HG03196 (cell line): ENCODE measurements around the gene MYOCD.

ENCODE experiments used
- ATAC-seq: cut with Tn5 transposase; IDR thresholded peaks from one replicate; pipeline ENCODE4 v1.9.1; 2021; ENCODE audit not compliant: unreplicated experiment

Gene MYOCD

GRCh38 chr17:12744786-12745185 is 79.1 kb downstream of the MYOCD start:
- ATAC-seq, result no peak

- ATAC-seq, result no peak
These were observed 79.8 kb downstream of the MYOCD start for GRCh38 chr17:12745486-12745885.

- no peak for ATAC-seq
These were observed 91.1 kb downstream of the MYOCD start for GRCh38 chr17:12756786-12757185.

DNA sequence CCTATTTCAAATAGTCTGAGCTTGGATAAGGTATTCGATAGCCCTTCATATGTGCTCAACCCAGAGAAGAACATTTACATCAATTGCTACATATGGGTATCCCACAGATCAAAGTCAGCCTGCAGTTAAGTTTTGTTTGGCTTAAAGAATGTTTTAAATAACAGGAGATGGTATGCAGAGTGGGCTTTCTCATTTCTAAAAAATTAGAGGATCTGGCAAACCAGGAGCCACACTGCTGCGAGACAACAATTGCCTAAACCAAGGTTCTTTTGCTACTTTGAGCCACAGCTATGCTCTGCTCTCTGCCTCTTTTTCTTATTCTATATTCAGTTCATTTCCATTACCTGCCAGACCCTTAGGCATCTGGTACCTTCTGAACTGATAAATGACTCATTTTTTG is 93.4 kb downstream of the MYOCD start:
- no peak for ATAC-seq

DNA sequence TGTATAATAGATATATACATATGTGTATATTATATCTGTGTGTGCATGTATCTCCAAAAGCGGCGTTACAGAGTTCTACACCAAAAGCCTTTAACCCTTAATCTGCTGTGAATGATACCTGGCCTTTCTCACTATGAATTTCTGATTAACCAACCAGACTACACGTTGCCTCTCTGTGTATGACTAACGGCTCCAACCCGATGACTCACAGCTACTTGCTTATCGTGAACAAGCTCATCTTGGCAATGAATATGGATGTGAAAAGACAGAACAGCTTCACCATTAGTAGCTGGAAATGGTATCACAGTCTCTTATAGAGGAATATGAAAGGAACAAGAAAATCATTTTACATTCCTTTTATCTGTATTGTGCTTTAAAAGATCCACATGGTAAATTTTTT is 99.9 kb downstream of the MYOCD start:
- ATAC-seq, result no peak

DNA sequence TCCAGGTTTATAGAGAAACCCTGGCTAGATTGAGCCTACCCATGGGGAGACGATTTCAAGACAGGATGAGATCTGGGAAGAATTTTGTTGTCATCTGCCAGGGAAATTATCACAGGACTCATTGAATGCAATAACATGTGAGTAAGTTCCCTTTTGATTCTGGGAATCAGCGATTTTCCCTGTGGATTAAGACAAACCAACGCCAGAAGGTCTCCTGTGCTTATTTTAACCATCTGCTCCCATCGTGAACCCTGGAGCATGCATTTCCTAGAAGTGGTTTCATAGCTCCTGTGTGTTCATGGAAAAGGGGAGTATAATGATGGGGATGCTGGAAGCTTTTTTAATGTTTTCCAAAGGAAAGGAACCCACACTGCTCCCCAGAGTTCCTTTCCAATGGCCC is 102.6 kb downstream of the MYOCD start:
- no peak for ATAC-seq

DNA sequence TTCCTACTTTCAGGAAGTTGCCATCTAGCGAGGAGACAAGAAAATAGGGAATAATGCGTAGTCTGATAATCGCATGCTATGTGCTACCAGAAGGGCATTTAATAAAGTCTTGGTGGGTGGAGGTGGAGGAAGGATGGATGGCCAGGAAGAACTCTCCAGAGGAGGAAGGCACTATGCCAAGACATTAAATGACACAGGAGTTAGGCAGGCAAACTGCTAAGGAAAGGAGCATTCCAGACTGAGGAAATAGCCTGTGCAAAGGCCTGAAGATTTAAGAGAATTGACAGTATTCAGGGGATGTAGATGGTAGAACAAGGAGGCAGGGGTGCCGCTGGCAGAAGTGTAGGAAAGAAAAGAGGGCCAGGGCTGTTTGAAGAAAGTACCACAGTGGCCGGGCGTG is 104.3 kb downstream of the MYOCD start:
- no peak for ATAC-seq

- no peak for ATAC-seq
These were observed 107.5 kb downstream of the MYOCD start for GRCh38 chr17:12773153-12773552.

GRCh38 chr17:12789075-12789480 is 123.4 kb downstream of the MYOCD start:
- ATAC-seq, result peak; percentile 92

DNA sequence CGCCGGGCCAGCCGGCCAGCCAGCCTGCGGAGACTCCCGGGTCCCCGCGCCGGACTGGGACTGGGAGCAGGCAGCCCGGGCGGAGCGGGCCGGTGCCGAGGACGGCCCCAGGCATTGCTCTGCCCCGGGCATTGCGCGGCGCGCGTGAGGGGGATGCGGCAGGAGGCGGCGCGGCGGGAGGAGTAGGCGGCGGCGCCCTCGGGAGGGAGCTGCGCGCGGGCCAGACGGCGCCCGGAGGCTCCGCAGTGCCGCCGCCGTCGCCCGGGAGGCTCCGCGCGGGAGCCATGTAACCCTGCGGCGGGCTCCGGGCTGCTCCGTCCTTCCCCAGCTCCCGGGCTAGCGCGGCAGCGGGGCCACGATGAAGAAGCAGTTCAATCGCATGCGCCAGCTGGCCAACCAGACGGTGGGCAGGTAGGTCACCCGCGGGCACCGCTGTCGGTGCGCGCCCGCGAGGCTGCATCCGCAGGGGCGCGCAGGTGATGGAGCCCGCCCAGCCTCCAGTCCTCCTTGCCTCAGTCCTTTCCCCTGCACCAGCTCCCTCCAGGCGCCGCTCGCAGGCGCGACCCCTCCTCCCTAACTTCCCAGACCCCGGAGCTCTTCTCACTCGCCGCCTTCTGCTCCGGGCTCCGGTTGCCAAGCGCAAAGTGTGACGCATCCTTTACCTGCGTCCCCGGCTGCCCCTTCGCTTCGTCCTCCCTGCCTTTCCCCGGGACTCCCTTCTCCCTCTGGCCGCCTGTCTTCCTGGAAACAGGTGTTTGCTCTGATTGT is 124.0 kb downstream of the MYOCD start, which contains the start of gene ARHGAP44:
Gene ARHGAP44 (plus strand): TSS at position 18 of the 768 bp plus-strand sequence. CDS start 341 bp downstream, at position 359.
- peak; percentile 55 for ATAC-seq

DNA sequence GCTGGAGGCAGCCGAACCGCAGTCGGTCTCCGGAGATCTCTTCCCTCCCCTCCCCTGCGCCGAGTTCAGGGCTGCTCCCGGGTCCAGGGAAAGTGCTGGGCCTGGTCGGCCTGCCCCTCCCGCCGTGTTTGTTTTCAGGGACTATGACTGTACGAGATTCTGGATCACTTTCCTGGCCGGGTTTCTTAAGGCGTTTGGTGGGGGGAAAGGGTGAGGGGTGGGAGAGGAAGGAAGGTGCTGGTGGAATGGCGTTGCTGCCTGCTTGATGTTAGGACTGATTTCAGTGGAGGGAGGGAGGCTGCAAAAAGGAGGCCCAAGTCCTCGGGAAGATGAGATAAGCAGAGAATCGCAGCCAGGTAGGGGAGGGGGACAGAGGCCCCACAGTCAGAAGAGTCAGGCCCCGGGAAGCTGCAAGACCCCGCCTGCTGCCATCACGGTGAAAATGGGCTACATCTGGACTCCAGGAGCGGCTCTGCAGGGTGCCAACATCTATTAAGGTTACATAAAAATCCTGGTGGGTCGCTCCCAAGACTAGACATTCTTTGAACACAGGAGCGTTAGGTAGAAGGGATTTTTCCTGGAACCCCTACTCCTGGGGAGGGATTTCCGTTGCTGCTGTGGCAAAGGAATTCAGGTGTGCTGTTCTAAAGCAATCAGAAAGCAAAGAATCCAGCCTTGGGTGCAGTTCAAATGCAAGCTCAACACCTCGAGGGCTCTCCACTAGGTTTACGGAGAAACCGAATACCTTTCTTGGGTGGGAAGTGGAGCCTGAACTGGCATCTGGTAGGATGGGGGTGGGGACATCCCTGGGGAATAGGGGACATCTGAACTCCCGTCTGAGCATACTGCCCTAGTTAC is 124.8 kb downstream of the MYOCD start:
- no peak for ATAC-seq

DNA sequence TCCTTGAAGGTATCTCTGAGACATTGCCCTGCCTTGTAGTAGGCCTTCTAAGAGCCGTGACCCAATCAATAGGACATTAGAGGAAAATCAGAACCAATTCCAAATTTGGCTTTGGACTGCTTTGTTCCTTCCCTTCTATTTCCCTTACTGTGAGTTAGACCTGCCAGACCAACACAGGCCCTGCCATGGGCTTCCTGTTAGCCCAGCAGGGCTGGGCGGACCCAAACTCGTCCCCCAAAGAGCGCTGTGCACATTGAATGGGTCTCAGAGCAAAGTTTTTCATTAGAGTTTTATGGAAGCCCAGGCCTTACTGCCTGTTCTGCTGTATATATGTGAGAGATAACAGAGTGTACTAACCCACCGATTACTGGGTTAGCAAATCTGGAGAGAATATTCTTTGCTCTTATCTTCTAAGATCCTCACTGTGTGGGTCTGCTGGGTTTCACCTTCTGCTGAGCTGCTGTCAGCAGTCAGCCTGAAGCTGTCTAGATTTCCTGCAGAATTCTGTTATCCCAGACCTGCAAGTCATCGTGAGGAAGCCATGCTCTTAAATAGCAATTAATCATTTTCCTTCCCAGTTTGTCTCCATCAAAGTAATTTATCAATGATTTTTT is 129.3 kb downstream of the MYOCD start:
- no peak for ATAC-seq

DNA sequence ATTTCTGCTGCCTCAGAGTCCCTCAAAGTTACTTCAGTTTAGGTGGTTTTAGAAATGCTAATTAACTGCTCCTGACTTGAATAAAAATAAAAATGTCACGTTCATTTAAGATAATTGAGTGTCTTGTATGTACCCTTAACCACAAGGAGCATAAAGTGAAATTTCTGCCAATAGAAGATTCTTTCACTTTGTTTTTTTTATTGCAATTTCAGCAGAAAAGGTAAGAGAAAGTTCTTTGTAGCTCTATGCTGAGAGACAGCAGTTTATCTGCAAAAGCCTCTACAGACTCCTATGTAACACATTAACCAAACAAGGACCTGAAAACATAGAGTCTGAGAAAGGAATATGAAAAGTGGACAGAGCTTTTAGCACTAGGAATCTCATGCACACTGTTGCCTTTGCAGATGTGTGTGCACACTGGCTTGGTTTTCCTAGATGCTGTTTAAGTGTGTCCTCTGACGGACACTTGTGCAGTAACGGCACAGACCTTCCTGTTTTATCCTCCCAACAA is 135.2 kb downstream of the MYOCD start:
- ATAC-seq, result no peak

- ATAC-seq, result no peak
These were observed 140.9 kb downstream of the MYOCD start for GRCh38 chr17:12806630-12807029.

DNA sequence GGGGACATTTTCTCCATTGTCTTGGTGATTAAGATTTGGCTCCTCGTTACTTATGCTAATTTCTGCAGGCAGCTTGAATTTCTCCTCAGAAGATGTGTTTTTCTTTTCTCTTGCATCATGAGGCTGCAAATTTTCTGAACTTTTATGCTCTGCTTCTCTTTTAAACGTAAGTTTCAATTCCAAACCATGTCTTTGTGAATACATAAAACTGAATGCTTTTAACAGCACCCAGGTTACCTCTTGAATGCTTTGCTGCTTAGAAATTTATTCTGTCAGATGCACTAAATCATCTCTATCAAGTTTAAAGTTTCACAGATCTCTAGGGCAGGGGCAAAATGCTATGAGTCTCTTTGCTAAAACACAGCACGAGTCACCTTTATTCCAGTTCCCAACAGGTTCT is 143.0 kb downstream of the MYOCD start:
- no peak for ATAC-seq

- ATAC-seq, result no peak
These were observed 147.2 kb downstream of the MYOCD start for GRCh38 chr17:12812877-12813276.

GRCh38 chr17:12813664-12814063 is 148.0 kb downstream of the MYOCD start:
- no peak for ATAC-seq

GRCh38 chr17:12814718-12815117 is 149.0 kb downstream of the MYOCD start:
- no peak for ATAC-seq

- peak; percentile 96 for ATAC-seq
These were observed 150.0 kb downstream of the MYOCD start for GRCh38 chr17:12815642-12816141.
